HepG2 (cell line): Measurements from ENCODE around the gene CDC42EP1. TPM values are rescaled to one million over a fixed set of nuclear protein-coding genes. Genes with fewer than 3 reads are reported as not detected.

ENCODE experiments used
- ARID2 ChIP-seq: sonication (generic); formaldehyde crosslinking; IDR thresholded peaks from 2 replicates; pipeline ENCODE4 v1.8.1; 2022; ENCODE audit warnings: mild to moderate bottlenecking, missing genetic modification reagents, borderline replicate concordance
- GABPA ChIP-seq, 2 experiments: IDR thresholded peaks; 2 replicates each; pipeline ENCODE4 v1.6.1; 2011 to 2016; ENCODE audit warnings: low read depth in 2 of 2, low read length in 1 of 2, missing biosample characterization in 1 of 2, missing genetic modification characterization in 1 of 2
- GZF1 ChIP-seq: sonication (generic); formaldehyde crosslinking; IDR thresholded peaks from 2 replicates; pipeline ENCODE4 v1.5.1; 2020; ENCODE audit warnings: mild to moderate bottlenecking, missing genetic modification reagents
- HNRNPL ChIP-seq: fragments of 200-400 bp; formaldehyde crosslinking; IDR thresholded peaks from 2 replicates; pipeline ENCODE4 v1.6.1; 2017; ENCODE audit warnings: mild to moderate bottlenecking, low read depth, low read length
- KDM4B ChIP-seq: sonication (generic); formaldehyde crosslinking; IDR thresholded peaks from 2 replicates; pipeline ENCODE4 v1.4.0; 2020; ENCODE audit warnings: missing genetic modification reagents
- MAFK ChIP-seq, 2 experiments: IDR thresholded peaks in 1 of 2; conservative IDR thresholded peaks in 1 of 2; 2 replicates each; pipeline ENCODE4 v1.6.1; 2011; ENCODE audit warnings: improper control_type of control experiment in 2 of 2, low read length in 2 of 2
- NCOA5 ChIP-seq: sonication (generic); formaldehyde crosslinking; IDR thresholded peaks from 2 replicates; pipeline ENCODE4 v1.4.0; 2020; ENCODE audit warnings: missing genetic modification reagents
- NFIB ChIP-seq: sonication (generic); formaldehyde crosslinking; IDR thresholded peaks from 2 replicates; pipeline ENCODE4 v1.9.0; 2021; ENCODE audit warnings: missing genetic modification reagents, mild to moderate bottlenecking, borderline replicate concordance
- NFYB ChIP-seq: sonication (generic); formaldehyde crosslinking; IDR thresholded peaks from 2 replicates; pipeline ENCODE4 v1.4.0; 2020; ENCODE audit warnings: missing genetic modification reagents
- SRF ChIP-seq: IDR thresholded peaks from 2 replicates; pipeline ENCODE4 v1.6.1; 2011; ENCODE audit warnings: mild to moderate bottlenecking, low read depth, low read length, moderate library complexity
- SRY ChIP-seq: sonication (generic); formaldehyde crosslinking; IDR thresholded peaks from 2 replicates; pipeline ENCODE4 v1.8.0; 2022; ENCODE audit warnings: mild to moderate bottlenecking, missing genetic modification reagents
- ZBTB42 ChIP-seq: sonication (generic); formaldehyde crosslinking; IDR thresholded peaks from 2 replicates; pipeline ENCODE4 v1.5.0; 2020; ENCODE audit warnings: mild to moderate bottlenecking, missing genetic modification reagents
- ZBTB7B ChIP-seq: sonication (generic); formaldehyde crosslinking; IDR thresholded peaks from 2 replicates; pipeline ENCODE4 v1.4.0; 2020; ENCODE audit warnings: missing genetic modification reagents
- ZNF354B ChIP-seq: sonication (generic); formaldehyde crosslinking; IDR thresholded peaks from 2 replicates; pipeline ENCODE4 v1.8.0; 2022; ENCODE audit warnings: mild to moderate bottlenecking, missing genetic modification reagents
- ZSCAN20 ChIP-seq: sonication (generic); formaldehyde crosslinking; IDR thresholded peaks from 2 replicates; pipeline ENCODE4 v1.4.0; 2020; ENCODE audit warnings: missing genetic modification reagents, mild to moderate bottlenecking, borderline replicate concordance
- polyA plus RNA-seq, 8 experiments: library from polyadenylated mRNA; depleted of rRNA in 3 of 8; stranded (reverse) in 7 of 8; unstranded in 1 of 8; fragments of >200 nt; fragmentation: Illumina TruSeq in 4 of 8; extraction: Trizol in 4 of 8; gene quantifications; 2 replicates each; pipeline versions ENCODE4 v1.2.1 to v1.2.3, GENCODE V29; 2011 to 2016; ENCODE audit warnings: low read depth in 4 of 8, missing spikeins in 1 of 8, mixed read lengths in 1 of 8; ENCODE audit not compliant: insufficient read depth in 1 of 8
- total RNA-seq, 5 experiments: library from RNA; depleted of rRNA; stranded (reverse); fragments of >200 nt; fragmentation: Illumina TruSeq; extraction: Trizol; gene quantifications; 2 replicates each; pipeline ENCODE4 v1.2.3, GENCODE V29; 2016; ENCODE audit warnings: low read depth in 1 of 5
- TF ChIP-seq, protein P1 (sequence below): IDR thresholded peaks from 2 replicates; pipeline ENCODE4 v1.6.1; 2016; ENCODE audit warnings: low read depth, missing genetic modification reagents, missing compliant biosample characterization
- TF ChIP-seq, protein P2 (sequence below): sonication (generic); formaldehyde crosslinking; IDR thresholded peaks from 2 replicates; pipeline ENCODE4 v1.4.0; 2020; ENCODE audit warnings: mild to moderate bottlenecking, low read depth, missing genetic modification reagents
- TF ChIP-seq, protein P3 (sequence below): sonication (generic); formaldehyde crosslinking; conservative IDR thresholded peaks from 2 replicates; pipeline ENCODE4 v1.4.0; 2020; ENCODE audit warnings: mild to moderate bottlenecking, missing genetic modification reagents, moderate library complexity

Gene CDC42EP1
- total and polyA plus RNA-seq, 2 of the 13 experiments (the other 11 are each of a cell fraction or from before 2014, with no cell fraction given): 17.1 to 29.5 TPM

DNA sequence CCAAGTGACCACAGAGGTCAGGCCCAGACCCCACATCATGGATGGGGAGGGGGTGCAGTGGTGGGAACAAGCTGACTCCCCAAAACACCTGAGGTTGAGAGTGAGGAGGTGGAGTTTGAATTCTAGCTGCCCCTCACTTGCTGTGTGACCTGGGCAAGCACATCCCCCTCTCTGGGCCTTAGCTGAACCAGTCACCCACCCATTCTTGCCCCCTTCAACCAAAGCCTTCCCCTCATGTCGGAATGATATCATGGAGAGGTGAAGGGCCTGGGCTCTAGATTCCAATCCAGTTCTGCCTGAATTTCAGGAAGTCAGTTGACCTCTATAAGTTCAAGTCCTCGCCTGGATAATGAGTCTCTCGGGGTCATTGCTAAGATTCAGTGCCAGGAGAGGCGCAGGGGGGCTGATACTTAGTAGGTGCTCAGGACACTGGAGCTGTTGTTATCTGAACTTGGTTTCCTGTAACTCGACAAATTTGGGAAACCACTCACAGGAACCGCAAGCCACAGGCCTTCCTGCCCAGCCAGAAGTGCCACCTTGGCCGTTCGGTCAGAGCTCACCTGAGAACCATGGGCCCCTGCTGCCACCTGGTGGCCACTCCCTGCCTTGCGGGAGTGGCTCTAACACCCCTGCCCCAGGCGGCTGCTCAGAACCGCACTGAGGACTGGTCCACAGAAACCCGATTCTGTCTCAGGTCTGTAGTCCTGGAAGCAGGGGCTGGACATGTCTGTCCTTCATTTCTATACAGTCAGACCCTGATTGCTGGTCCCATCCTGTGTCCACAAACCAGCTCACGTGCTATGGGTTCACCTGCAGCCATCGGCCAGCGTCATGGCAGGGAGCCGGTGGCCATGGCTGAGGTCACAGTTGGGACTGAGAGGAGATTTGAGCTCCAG, 6.9 kb downstream of the CDC42EP1 start (continued):
- TF ChIP-seq, protein P1, sequence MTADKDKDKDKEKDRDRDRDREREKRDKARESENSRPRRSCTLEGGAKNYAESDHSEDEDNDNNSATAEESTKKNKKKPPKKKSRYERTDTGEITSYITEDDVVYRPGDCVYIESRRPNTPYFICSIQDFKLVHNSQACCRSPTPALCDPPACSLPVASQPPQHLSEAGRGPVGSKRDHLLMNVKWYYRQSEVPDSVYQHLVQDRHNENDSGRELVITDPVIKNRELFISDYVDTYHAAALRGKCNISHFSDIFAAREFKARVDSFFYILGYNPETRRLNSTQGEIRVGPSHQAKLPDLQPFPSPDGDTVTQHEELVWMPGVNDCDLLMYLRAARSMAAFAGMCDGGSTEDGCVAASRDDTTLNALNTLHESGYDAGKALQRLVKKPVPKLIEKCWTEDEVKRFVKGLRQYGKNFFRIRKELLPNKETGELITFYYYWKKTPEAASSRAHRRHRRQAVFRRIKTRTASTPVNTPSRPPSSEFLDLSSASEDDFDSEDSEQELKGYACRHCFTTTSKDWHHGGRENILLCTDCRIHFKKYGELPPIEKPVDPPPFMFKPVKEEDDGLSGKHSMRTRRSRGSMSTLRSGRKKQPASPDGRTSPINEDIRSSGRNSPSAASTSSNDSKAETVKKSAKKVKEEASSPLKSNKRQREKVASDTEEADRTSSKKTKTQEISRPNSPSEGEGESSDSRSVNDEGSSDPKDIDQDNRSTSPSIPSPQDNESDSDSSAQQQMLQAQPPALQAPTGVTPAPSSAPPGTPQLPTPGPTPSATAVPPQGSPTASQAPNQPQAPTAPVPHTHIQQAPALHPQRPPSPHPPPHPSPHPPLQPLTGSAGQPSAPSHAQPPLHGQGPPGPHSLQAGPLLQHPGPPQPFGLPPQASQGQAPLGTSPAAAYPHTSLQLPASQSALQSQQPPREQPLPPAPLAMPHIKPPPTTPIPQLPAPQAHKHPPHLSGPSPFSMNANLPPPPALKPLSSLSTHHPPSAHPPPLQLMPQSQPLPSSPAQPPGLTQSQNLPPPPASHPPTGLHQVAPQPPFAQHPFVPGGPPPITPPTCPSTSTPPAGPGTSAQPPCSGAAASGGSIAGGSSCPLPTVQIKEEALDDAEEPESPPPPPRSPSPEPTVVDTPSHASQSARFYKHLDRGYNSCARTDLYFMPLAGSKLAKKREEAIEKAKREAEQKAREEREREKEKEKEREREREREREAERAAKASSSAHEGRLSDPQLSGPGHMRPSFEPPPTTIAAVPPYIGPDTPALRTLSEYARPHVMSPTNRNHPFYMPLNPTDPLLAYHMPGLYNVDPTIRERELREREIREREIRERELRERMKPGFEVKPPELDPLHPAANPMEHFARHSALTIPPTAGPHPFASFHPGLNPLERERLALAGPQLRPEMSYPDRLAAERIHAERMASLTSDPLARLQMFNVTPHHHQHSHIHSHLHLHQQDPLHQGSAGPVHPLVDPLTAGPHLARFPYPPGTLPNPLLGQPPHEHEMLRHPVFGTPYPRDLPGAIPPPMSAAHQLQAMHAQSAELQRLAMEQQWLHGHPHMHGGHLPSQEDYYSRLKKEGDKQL (CRISPR knock-in tag): no peak
- peak; percentile 64; the same call in 1 of the 2 replicates for TF ChIP-seq ZBTB7B
- no peak for TF ChIP-seq ZBTB42
- no peak for TF ChIP-seq ARID2
- TF ChIP-seq SRF: no peak
- TF ChIP-seq MAFK (conservative IDR thresholded peaks at IDR 0.05 in 1 of 2, IDR thresholded peaks at IDR 0.05 in 1 of 2; ENCODE audit: low read length in 2 of 2): no peak
- TF ChIP-seq SRY (CRISPR knock-in tag): no peak
- TF ChIP-seq NCOA5: no peak
- TF ChIP-seq KDM4B (CRISPR knock-in tag): no peak
- TF ChIP-seq GZF1 (CRISPR knock-in tag): no peak
- TF ChIP-seq NFYB (CRISPR knock-in tag): peak; percentile 25; the same call in 1 of the 2 replicates
- no peak for TF ChIP-seq ZNF354B
- no peak for TF ChIP-seq NFIB (CRISPR knock-in tag)
- no peak for TF ChIP-seq GABPA (IDR thresholded peaks at IDR 0.05; ENCODE audit: low read depth, low read length)
- TF ChIP-seq GABPA (CRISPR knock-in tag; IDR thresholded peaks at IDR 0.05; ENCODE audit: low read depth): no peak
- no peak for TF ChIP-seq ZSCAN20 (CRISPR knock-in tag)
- peak; percentile 69; the same call in 1 of the 2 replicates for TF ChIP-seq HNRNPL
- TF ChIP-seq, protein P2, sequence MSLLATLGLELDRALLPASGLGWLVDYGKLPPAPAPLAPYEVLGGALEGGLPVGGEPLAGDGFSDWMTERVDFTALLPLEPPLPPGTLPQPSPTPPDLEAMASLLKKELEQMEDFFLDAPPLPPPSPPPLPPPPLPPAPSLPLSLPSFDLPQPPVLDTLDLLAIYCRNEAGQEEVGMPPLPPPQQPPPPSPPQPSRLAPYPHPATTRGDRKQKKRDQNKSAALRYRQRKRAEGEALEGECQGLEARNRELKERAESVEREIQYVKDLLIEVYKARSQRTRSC (CRISPR knock-in tag): no peak
- TF ChIP-seq, protein P3, sequence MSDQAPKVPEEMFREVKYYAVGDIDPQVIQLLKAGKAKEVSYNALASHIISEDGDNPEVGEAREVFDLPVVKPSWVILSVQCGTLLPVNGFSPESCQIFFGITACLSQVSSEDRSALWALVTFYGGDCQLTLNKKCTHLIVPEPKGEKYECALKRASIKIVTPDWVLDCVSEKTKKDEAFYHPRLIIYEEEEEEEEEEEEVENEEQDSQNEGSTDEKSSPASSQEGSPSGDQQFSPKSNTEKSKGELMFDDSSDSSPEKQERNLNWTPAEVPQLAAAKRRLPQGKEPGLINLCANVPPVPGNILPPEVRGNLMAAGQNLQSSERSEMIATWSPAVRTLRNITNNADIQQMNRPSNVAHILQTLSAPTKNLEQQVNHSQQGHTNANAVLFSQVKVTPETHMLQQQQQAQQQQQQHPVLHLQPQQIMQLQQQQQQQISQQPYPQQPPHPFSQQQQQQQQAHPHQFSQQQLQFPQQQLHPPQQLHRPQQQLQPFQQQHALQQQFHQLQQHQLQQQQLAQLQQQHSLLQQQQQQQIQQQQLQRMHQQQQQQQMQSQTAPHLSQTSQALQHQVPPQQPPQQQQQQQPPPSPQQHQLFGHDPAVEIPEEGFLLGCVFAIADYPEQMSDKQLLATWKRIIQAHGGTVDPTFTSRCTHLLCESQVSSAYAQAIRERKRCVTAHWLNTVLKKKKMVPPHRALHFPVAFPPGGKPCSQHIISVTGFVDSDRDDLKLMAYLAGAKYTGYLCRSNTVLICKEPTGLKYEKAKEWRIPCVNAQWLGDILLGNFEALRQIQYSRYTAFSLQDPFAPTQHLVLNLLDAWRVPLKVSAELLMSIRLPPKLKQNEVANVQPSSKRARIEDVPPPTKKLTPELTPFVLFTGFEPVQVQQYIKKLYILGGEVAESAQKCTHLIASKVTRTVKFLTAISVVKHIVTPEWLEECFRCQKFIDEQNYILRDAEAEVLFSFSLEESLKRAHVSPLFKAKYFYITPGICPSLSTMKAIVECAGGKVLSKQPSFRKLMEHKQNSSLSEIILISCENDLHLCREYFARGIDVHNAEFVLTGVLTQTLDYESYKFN (CRISPR knock-in tag): peak; percentile 33
